GM12873 (cell line): Measurements from ENCODE around the gene PHYKPL.

ENCODE experiments used
- TF ChIP-seq, protein P1 (sequence below): IDR thresholded peaks from 2 replicates; pipeline ENCODE4 v1.5.1; 2012; ENCODE audit warnings: low read depth, mild to moderate bottlenecking, moderate library complexity, low read length, control low read depth; ENCODE audit not compliant: insufficient read depth; ENCODE audit errors: missing control alignments

The PHYKPL gene

DNA sequence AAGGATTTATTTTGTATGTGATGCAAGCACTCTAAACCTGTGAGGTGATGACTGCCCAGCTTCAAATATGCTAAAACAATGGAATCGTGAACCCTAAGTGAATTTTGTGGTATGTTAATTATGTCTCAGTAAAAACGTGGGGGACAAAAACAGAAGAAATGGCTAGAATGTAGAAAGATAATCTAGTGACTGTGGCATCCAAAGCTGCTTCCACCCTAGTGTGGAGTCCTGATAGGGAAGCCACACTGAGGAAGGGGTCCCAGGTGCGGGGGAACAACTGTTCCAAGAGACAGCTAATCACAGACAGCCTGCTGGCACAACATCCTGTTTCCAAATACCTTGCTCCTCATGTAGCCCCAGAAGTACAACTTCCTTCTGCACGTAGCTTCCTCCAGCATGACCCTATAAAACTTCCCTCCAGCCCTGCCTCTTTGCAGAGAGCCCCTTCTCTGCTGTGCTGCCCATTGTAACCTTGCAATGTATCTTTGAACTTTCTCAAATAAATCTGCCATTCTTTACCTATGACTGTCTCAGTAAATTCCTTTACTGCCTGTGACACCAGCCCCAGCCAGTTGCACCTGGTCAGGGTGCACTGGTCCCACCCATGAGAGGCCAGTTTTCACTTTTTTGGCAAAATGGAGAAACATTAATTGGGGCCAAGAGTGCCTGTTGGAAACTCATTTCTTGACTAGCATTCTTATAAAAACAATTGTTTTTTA, 50.3 kb downstream of the PHYKPL start:
- TF ChIP-seq, protein P1, sequence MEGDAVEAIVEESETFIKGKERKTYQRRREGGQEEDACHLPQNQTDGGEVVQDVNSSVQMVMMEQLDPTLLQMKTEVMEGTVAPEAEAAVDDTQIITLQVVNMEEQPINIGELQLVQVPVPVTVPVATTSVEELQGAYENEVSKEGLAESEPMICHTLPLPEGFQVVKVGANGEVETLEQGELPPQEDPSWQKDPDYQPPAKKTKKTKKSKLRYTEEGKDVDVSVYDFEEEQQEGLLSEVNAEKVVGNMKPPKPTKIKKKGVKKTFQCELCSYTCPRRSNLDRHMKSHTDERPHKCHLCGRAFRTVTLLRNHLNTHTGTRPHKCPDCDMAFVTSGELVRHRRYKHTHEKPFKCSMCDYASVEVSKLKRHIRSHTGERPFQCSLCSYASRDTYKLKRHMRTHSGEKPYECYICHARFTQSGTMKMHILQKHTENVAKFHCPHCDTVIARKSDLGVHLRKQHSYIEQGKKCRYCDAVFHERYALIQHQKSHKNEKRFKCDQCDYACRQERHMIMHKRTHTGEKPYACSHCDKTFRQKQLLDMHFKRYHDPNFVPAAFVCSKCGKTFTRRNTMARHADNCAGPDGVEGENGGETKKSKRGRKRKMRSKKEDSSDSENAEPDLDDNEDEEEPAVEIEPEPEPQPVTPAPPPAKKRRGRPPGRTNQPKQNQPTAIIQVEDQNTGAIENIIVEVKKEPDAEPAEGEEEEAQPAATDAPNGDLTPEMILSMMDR = no peak

GRCh38 chr5:178180141-178180863, 52.3 kb downstream of the PHYKPL start:
- TF ChIP-seq, protein P1 = no peak

GRCh38 chr5:178177569-178177968, 55.0 kb downstream of the PHYKPL start:
- TF ChIP-seq, protein P1 = no peak

- TF ChIP-seq, protein P1 = no peak
Observed at GRCh38 chr5:178176791-178177190, 55.8 kb downstream of the PHYKPL start.

DNA sequence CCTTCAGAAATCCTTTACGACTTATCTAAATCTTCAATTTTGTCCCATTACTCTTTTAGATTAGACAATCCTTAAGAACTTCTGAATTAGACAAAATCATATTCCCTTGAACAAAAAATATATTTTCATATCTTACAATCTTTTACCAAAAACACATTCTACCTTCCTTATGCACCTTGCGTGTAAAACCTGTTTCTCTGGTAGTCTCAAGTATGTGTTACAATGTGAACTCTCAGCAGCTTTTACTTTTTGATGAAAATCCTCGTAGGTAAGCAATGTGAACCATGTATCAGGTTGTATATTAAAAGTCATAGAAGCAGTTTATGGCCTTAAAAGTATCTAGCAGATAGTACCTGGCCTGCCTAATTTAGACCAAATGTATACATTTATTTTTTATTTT, 58.1 kb downstream of the PHYKPL start:
- TF ChIP-seq, protein P1 = no peak

GRCh38 chr5:178170455-178170854, 62.1 kb downstream of the PHYKPL start:
- TF ChIP-seq, protein P1 = no peak

GRCh38 chr5:178165581-178165980, 67.0 kb downstream of the PHYKPL start:
- TF ChIP-seq, protein P1 = no peak
